ENCODE results near the gene SP100. TPM values are rescaled to one million over a fixed set of nuclear protein-coding genes. Genes with fewer than 3 reads are reported as not detected.

SP100 gene
- total and polyA plus RNA-seq, 2 of the 8 experiments (the other 6 are each of a cell fraction or from before 2014, with no cell fraction given) = 0.06 to 1.1 TPM

GRCh38 chr2:230583581-230583980 lies 167.6 kb downstream of the SP100 start (continued):
- TF ChIP-seq CHD7 (IDR thresholded peaks at IDR 0.05; ENCODE audit: insufficient replicate concordance, low read length) (no peak), E2F6 (IDR thresholded peaks at IDR 0.05) (no peak), ZNF274 (IDR thresholded peaks at IDR 0.05; ENCODE audit: borderline replicate concordance, extremely low read depth, low read length) (no peak), RBBP5 (IDR thresholded peaks at IDR 0.05; ENCODE audit: borderline replicate concordance, low read depth, low read length) (no peak), ASH2L (IDR thresholded peaks at IDR 0.05; ENCODE audit: low read length) (no peak), NANOG (IDR thresholded peaks at IDR 0.05; ENCODE audit: insufficient read depth, low read depth, low read length, poor library complexity, severe bottlenecking) (no peak), SIN3A (conservative IDR thresholded peaks at IDR 0.05 in 1 of 2, IDR thresholded peaks at IDR 0.05 in 1 of 2; ENCODE audit: low read depth in 1 of 2, low read length in 2 of 2) (no peak), CHD1 (IDR thresholded peaks at IDR 0.05; ENCODE audit: low read depth, low read length) (no peak), TEAD4 (IDR thresholded peaks at IDR 0.05; ENCODE audit: low read depth, low read length) (no peak)
